ENCODE data around the gene HK3.

Gene HK3

GRCh38 chr5:176868126-176868525, 31.0 kb downstream of the HK3 start:
- no peak for DNase-seq (ENCODE audit: low read depth in 2 of 2)
- H3K4me3 ChIP-seq (replicated peaks in 1 of 2; ENCODE audit: low read depth in 2 of 2, low read length in 2 of 2) = no peak overlapping the region
- no peak for TF ChIP-seq CTCF (IDR thresholded peaks at IDR 0.05; ENCODE audit: low read depth, low read length)

- no peak for DNase-seq (ENCODE audit: low read depth in 2 of 2)
- no peak overlapping the region for H3K4me3 ChIP-seq (replicated peaks in 1 of 2; ENCODE audit: low read depth in 2 of 2, low read length in 2 of 2)
- no peak for TF ChIP-seq CTCF (IDR thresholded peaks at IDR 0.05; ENCODE audit: low read depth, low read length)
Observed at GRCh38 chr5:176866707-176867310, 32.3 kb downstream of the HK3 start.

GRCh38 chr5:176865964-176866363, 33.2 kb downstream of the HK3 start:
- H3K4me3 ChIP-seq (replicated peaks in 1 of 2; ENCODE audit: low read depth in 2 of 2, low read length in 2 of 2) = no peak overlapping the region
- no peak for TF ChIP-seq CTCF (IDR thresholded peaks at IDR 0.05; ENCODE audit: low read depth, low read length)
- DNase-seq (ENCODE audit: low read depth in 2 of 2) = no peak

- no peak for DNase-seq (ENCODE audit: low read depth in 2 of 2)
- no peak for TF ChIP-seq CTCF (IDR thresholded peaks at IDR 0.05; ENCODE audit: low read depth, low read length)
Observed at GRCh38 chr5:176864755-176865154, 34.4 kb downstream of the HK3 start.

GRCh38 chr5:176863765-176864098, 35.4 kb downstream of the HK3 start:
- H3K4me3 ChIP-seq (replicated peaks in 1 of 2; ENCODE audit: low read depth in 2 of 2, low read length in 2 of 2) = no peak overlapping the region
- TF ChIP-seq CTCF (IDR thresholded peaks at IDR 0.05; ENCODE audit: low read depth, low read length) = no peak
- no peak for DNase-seq (ENCODE audit: low read depth in 2 of 2)

More at GRCh38 chr5:176864755-176865154, 34.4 kb downstream of the HK3 start:
- no peak overlapping the region for H3K4me3 ChIP-seq (replicated peaks in 1 of 2; ENCODE audit: low read depth in 2 of 2, low read length in 2 of 2)

GRCh38 chr5:176863041-176863764, 35.9 kb downstream of the HK3 start:
- DNase-seq (ENCODE audit: low read depth in 2 of 2) = no peak
- no peak overlapping the region for H3K4me3 ChIP-seq (replicated peaks in 1 of 2; ENCODE audit: low read depth in 2 of 2, low read length in 2 of 2)
- TF ChIP-seq CTCF (IDR thresholded peaks at IDR 0.05; ENCODE audit: low read depth, low read length) = no peak
